NCI-H510A (cell line): ENCODE results near the gene INAFM1.

Source experiments
- DNase-seq: peaks from one replicate; lab custom pipeline; 2025; lab: John Stamatoyannopoulos, UW

The INAFM1 gene

GRCh38 chr19:47310323-47310722, 35.6 kb downstream of the INAFM1 start:
- DNase-seq, result no peak

GRCh38 chr19:47310819-47311218, 36.1 kb downstream of the INAFM1 start:
- no peak for DNase-seq

- no peak for DNase-seq
Observed at GRCh38 chr19:47312366-47313006, 37.8 kb downstream of the INAFM1 start.

GRCh38 chr19:47313754-47314295, 39.1 kb downstream of the INAFM1 start:
- no peak for DNase-seq

- no peak for DNase-seq
Observed at GRCh38 chr19:47315125-47315821, 40.6 kb downstream of the INAFM1 start.

- no peak for DNase-seq
Observed at GRCh38 chr19:47316513-47316912, 41.8 kb downstream of the INAFM1 start.

GRCh38 chr19:47319923-47320871, 45.5 kb downstream of the INAFM1 start:
- no peak for DNase-seq

GRCh38 chr19:47321630-47322029, 46.9 kb downstream of the INAFM1 start:
- DNase-seq, result no peak

- no peak for DNase-seq
Observed at GRCh38 chr19:47322058-47322457, 47.4 kb downstream of the INAFM1 start.

- DNase-seq, result no peak
Observed at GRCh38 chr19:47323409-47323808, 48.7 kb downstream of the INAFM1 start.

- DNase-seq, result no peak
Observed at GRCh38 chr19:47323872-47324271, 49.2 kb downstream of the INAFM1 start.

GRCh38 chr19:47324502-47324901, 49.8 kb downstream of the INAFM1 start:
- DNase-seq, result no peak
